H1 (cell line): Measurements from ENCODE around the gene RHBDD1. TPM values are rescaled to one million over a fixed set of nuclear protein-coding genes. Genes with fewer than 3 reads are reported as not detected.

Experiments used
- CTCF ChIA-PET: fragments of 300-600 bp; sonication (Branson Sonifier 250); formaldehyde crosslinking; loops from one replicate; lab custom pipeline; 2021; ENCODE audit not compliant: partially characterized antibody; lab: Charles Lee
- POLR2A ChIA-PET: fragments of 300-600 bp; sonication (Branson Sonifier 250); formaldehyde crosslinking; loops from one replicate; lab custom pipeline; 2021; ENCODE audit warnings: inconsistent platforms; ENCODE audit not compliant: partially characterized antibody; lab: Charles Lee
- DNase-seq, 2 experiments: peaks; one replicate each; pipeline versions ENCODE4 v3.0.0 to v3.0.0-alpha.2; 2010 to 2022; ENCODE audit warnings: low spot score in 2 of 2, low read depth in 1 of 2, mixed read lengths in 1 of 2
- FAIRE-seq: peaks from 2 replicates; lab custom pipeline; 2011; peaks lifted over from hg19 to GRCh38; lab: Jason Lieb, UNC
- H2AFZ ChIP-seq: 2 replicates; pipeline ENCODE4 v1.8.1; 2012; ENCODE audit warnings: low read length, inconsistent platforms
- H2AK5ac ChIP-seq: 2 replicates; pipeline ENCODE4 v1.6.1; 2013; ENCODE audit warnings: low read depth, low read length
- H2BK120ac ChIP-seq: replicated peaks from 2 replicates; pipeline ENCODE3; 2013; ENCODE audit warnings: low read depth, low read length, inconsistent platforms
- H2BK12ac ChIP-seq: 2 replicates; pipeline ENCODE4 v1.6.1; 2013; ENCODE audit warnings: low read depth, low read length
- H2BK15ac ChIP-seq: 2 replicates; pipeline ENCODE4 v1.6.1; 2013; ENCODE audit warnings: low read length
- H2BK20ac ChIP-seq: 2 replicates; pipeline ENCODE4 v1.6.1; 2013; ENCODE audit warnings: low read length
- H2BK5ac ChIP-seq: 2 replicates; pipeline ENCODE4 v1.6.1; 2013; ENCODE audit warnings: low read depth, low read length
- H3K14ac ChIP-seq: 2 replicates; pipeline ENCODE4 v1.6.1; 2013; ENCODE audit warnings: inconsistent platforms; ENCODE audit not compliant: insufficient read length
- H3K18ac ChIP-seq: 2 replicates; pipeline ENCODE4 v1.6.1; 2013; ENCODE audit warnings: low read length; ENCODE audit errors: extremely low read depth
- H3K23ac ChIP-seq: 2 replicates; pipeline ENCODE4 v1.6.1; 2013; ENCODE audit warnings: inconsistent platforms; ENCODE audit not compliant: insufficient read length
- H3K23me2 ChIP-seq: 2 replicates; pipeline ENCODE4 v1.6.1; 2013; ENCODE audit warnings: low read depth, low read length
- H3K27ac ChIP-seq: 2 replicates; pipeline ENCODE4 v1.6.1; 2011; ENCODE audit warnings: low read depth, low read length, inconsistent platforms
- H3K27me3 ChIP-seq, 4 experiments: replicated peaks in 1 of 4; 1 replicate in 1 of 4; 2 replicates in 3 of 4; pipeline versions ENCODE4 v1.6.1 to v1.8.1; 2011 to 2013; ENCODE audit warnings: low read length in 3 of 4, mild to moderate bottlenecking in 3 of 4, inconsistent platforms in 2 of 4, mixed read lengths in 2 of 4, moderate library complexity in 1 of 4; ENCODE audit not compliant: control insufficient read depth in 3 of 4, insufficient read depth in 3 of 4; ENCODE audit errors: extremely low read depth in 1 of 4
- H3K36me3 ChIP-seq, 4 experiments: 2 replicates each; pipeline versions ENCODE4 v1.6.1 to v1.8.1; 2011 to 2013; ENCODE audit warnings: mild to moderate bottlenecking in 4 of 4, low read length in 3 of 4, moderate library complexity in 2 of 4, control low read depth in 1 of 4, inconsistent platforms in 1 of 4; ENCODE audit not compliant: insufficient read depth in 4 of 4, control insufficient read depth in 2 of 4
- H3K4ac ChIP-seq: replicated peaks from 2 replicates; pipeline ENCODE3; 2013; ENCODE audit warnings: low read length, low read depth, mixed read lengths, inconsistent platforms; ENCODE audit not compliant: insufficient read length
- H3K4me1 ChIP-seq, 4 experiments: replicated peaks in 1 of 4; 1 replicate in 1 of 4; 2 replicates in 3 of 4; pipeline versions ENCODE4 v1.6.1 to v1.8.1; 2011 to 2013; ENCODE audit warnings: low read length in 3 of 4, inconsistent platforms in 2 of 4, mixed read lengths in 1 of 4; ENCODE audit not compliant: insufficient read depth in 4 of 4, control insufficient read depth in 3 of 4
- H3K4me2 ChIP-seq, 2 experiments: 2 replicates each; pipeline versions ENCODE4 v1.6.1 to v1.8.1; 2011 to 2013; ENCODE audit warnings: low read depth in 2 of 2, low read length in 2 of 2, control low read depth in 1 of 2, inconsistent platforms in 1 of 2, mild to moderate bottlenecking in 1 of 2; ENCODE audit not compliant: insufficient read depth in 1 of 2
- H3K4me3 ChIP-seq, 4 experiments: fragments of 200-600, 300-600 bp in 1 of 4; sonication (generic), shearing (Covaris generic), sonication (Bioruptor Twin) in 1 of 4; 2 replicates each; pipeline versions ENCODE4 v1.5.1 to v1.8.1; 2011 to 2016; ENCODE audit warnings: low read length in 4 of 4, low read depth in 3 of 4, control low read depth in 2 of 4, inconsistent platforms in 2 of 4, mild to moderate bottlenecking in 2 of 4, mixed read lengths in 1 of 4, moderate library complexity in 1 of 4; ENCODE audit not compliant: insufficient read depth in 2 of 4; ENCODE audit errors: extremely low read depth in 1 of 4
- H3K56ac ChIP-seq: replicated peaks from 2 replicates; pipeline ENCODE3; 2013; ENCODE audit warnings: low read depth, mild to moderate bottlenecking, mixed read lengths, low read length, inconsistent platforms; ENCODE audit not compliant: insufficient read length
- H3K79me1 ChIP-seq: 2 replicates; pipeline ENCODE4 v1.6.1; 2013; ENCODE audit warnings: low read depth, low read length, control low read depth
- H3K79me2 ChIP-seq, 2 experiments: 2 replicates each; pipeline versions ENCODE4 v1.6.1 to v1.8.1; 2012 to 2013; ENCODE audit warnings: low read length in 2 of 2, mild to moderate bottlenecking in 2 of 2, inconsistent platforms in 1 of 2; ENCODE audit not compliant: insufficient read depth in 2 of 2, control insufficient read depth in 1 of 2
- H3K9ac ChIP-seq, 4 experiments: replicated peaks in 1 of 4; 1 replicate in 1 of 4; 2 replicates in 3 of 4; pipeline versions ENCODE4 v1.6.1 to v1.8.1; 2011 to 2013; ENCODE audit warnings: low read depth in 3 of 4, low read length in 3 of 4, control low read depth in 2 of 4, mild to moderate bottlenecking in 2 of 4, moderate library complexity in 2 of 4, inconsistent platforms in 1 of 4; ENCODE audit errors: extremely low read depth in 1 of 4
- H3K9me3 ChIP-seq, 2 experiments: 2 replicates each; pipeline versions ENCODE4 v1.6.1 to v1.8.1; 2012 to 2013; ENCODE audit warnings: mild to moderate bottlenecking in 2 of 2, moderate library complexity in 2 of 2, control low read depth in 1 of 2, inconsistent platforms in 1 of 2, low read depth in 1 of 2, low read length in 1 of 2, mixed read lengths in 1 of 2; ENCODE audit not compliant: insufficient read depth in 2 of 2
- H4K20me1 ChIP-seq, 2 experiments: replicated peaks in 1 of 2; 2 replicates each; pipeline versions ENCODE3 to v1.8.1; 2011 to 2013; ENCODE audit warnings: inconsistent platforms in 2 of 2, low read length in 2 of 2, mild to moderate bottlenecking in 1 of 2; ENCODE audit not compliant: insufficient read depth in 2 of 2, control insufficient read depth in 1 of 2
- H4K5ac ChIP-seq: 2 replicates; pipeline ENCODE4 v1.6.1; 2013; ENCODE audit warnings: low read length, low read depth, mixed read lengths, inconsistent platforms; ENCODE audit not compliant: insufficient read length
- H4K8ac ChIP-seq: 2 replicates; pipeline ENCODE4 v1.8.0; 2013; ENCODE audit warnings: mild to moderate bottlenecking, moderate library complexity, low read length, inconsistent platforms; ENCODE audit not compliant: insufficient read depth; ENCODE audit errors: extremely low read depth
- H4K91ac ChIP-seq: replicated peaks from 2 replicates; pipeline ENCODE3; 2013; ENCODE audit warnings: low read length, mixed read lengths, inconsistent platforms; ENCODE audit not compliant: insufficient read length
- CHD2 ChIP-seq: IDR thresholded peaks from 2 replicates; pipeline ENCODE4 v1.6.1; 2012; ENCODE audit warnings: low read length, improper control_type of control experiment
- EZH2 ChIP-seq: fragments of 200-600 bp; sonication (generic); IDR thresholded peaks from 2 replicates; pipeline ENCODE4 v1.7.1; 2012; ENCODE audit warnings: low read depth, mild to moderate bottlenecking, moderate library complexity, low read length, inconsistent platforms; ENCODE audit not compliant: severe bottlenecking
- RAD21 ChIP-seq, 2 experiments: IDR thresholded peaks in 1 of 2; conservative IDR thresholded peaks in 1 of 2; 2 replicates each; pipeline ENCODE4 v1.6.1; 2011; ENCODE audit warnings: low read depth in 2 of 2, low read length in 2 of 2, improper control_type of control experiment in 1 of 2, inconsistent platforms in 1 of 2, mild to moderate bottlenecking in 1 of 2, moderate library complexity in 1 of 2
- SUZ12 ChIP-seq: fragments of 200-600 bp; sonication (generic); IDR thresholded peaks from 2 replicates; pipeline ENCODE4 v1.6.1; 2012; ENCODE audit warnings: mild to moderate bottlenecking, inconsistent platforms, low read length, moderate library complexity, mixed read lengths
- TEAD4 ChIP-seq: IDR thresholded peaks from 2 replicates; pipeline ENCODE4 v1.6.1; 2012; ENCODE audit warnings: low read depth, low read length, inconsistent platforms, mixed read lengths
- WGBS, 2 experiments: shearing (Covaris generic) in 1 of 2; methylation state at CpG; one replicate each; pipeline versions ENCODE4 v1.1.6 to v1.1.7; 2013 to 2015; ENCODE audit warnings: low lambda C conversion rate in 2 of 2, mixed read lengths in 2 of 2, inconsistent platforms in 1 of 2, low coverage in 1 of 2, missing lambda C conversion rate in 1 of 2; ENCODE audit not compliant: insufficient replicate concordance in 2 of 2, insufficient coverage in 1 of 2, insufficient read length in 1 of 2; ENCODE audit errors: extremely low coverage in 1 of 2, missing lambda C conversion rate in 1 of 2; 5-methylcytosine and 5-hydroxymethylcytosine counted together
- polyA plus RNA-seq, 7 experiments: library from polyadenylated mRNA; depleted of rRNA in 3 of 7; stranded (reverse) in 5 of 7; unstranded in 2 of 7; fragments of >200 nt in 5 of 7; fragments of 200-250 nt in 2 of 7; gene quantifications; 1 replicate in 5 of 7; 2 replicates in 1 of 7; 4 replicates in 1 of 7; pipeline versions ENCODE4 v1.2.1 to v1.2.3, GENCODE V29; 2011 to 2013; ENCODE audit warnings: missing spikeins in 2 of 7, mixed read lengths in 2 of 7
- total RNA-seq: library from RNA; stranded (reverse); fragmentation: NEBNext Ultra II Directional; extraction: Animal tissue kit (Norgen Biotek cat#: 25700); gene quantifications from 2 replicates; pipeline ENCODE4 v1.2.1, GENCODE V29; 2021

RHBDD1 gene
- total and polyA plus RNA-seq, 2 of the 8 experiments (the other 6 are each of a cell fraction or from before 2014, with no cell fraction given), result 10.5 to 23.1 TPM

GRCh38 chr2:227007148-227007547 lies 171.3 kb downstream of the RHBDD1 start:
- no peak overlapping the region for H3K23ac ChIP-seq
- H3K4me2 ChIP-seq, result no peak overlapping the region
- H3K14ac ChIP-seq, result no peak overlapping the region
- no peak overlapping the region for H2AFZ ChIP-seq
- DNase-seq (no peak), FAIRE-seq (no peak)
- H3K56ac ChIP-seq, result no peak overlapping the region
- no peak overlapping the region for H3K27ac ChIP-seq
- no peak overlapping the region for H4K5ac ChIP-seq
- no peak overlapping the region for H2BK5ac ChIP-seq
- no peak overlapping the region for H3K18ac ChIP-seq
- H3K36me3 ChIP-seq, result no peaks in the 10 kb centered on the region; a peak in 1 of 8 replicates
- CTCF ChIA-PET, result interaction anchor here (1.4 kb wide), 1 partner anchor 231 kb away, joined by 5 read pairs; no protein-coding TSS in a partner anchor
- no peaks in the 10 kb centered on the region for H3K9me3 ChIP-seq
- H4K8ac ChIP-seq, result no peak overlapping the region
- no peak for TF ChIP-seq RAD21 (IDR thresholded peaks at IDR 0.05 in 1 of 2, conservative IDR thresholded peaks at IDR 0.05 in 1 of 2; ENCODE audit: low read depth in 2 of 2, low read length in 2 of 2)
- peak; percentile 34; the same call in 1 of the 2 replicates for TF ChIP-seq TEAD4
- TF ChIP-seq EZH2, result no peak
- no peak for TF ChIP-seq CHD2
- TF ChIP-seq SUZ12, result no peak
- TF ChIP-seq, all 59 proteins: peak for 1
- Histone ChIP-seq H2AK5ac (no peak overlapping the region), H3K79me2 (no peaks in the 10 kb centered on the region), H4K20me1 (no peaks in the 10 kb centered on the region), H3K4me3 (no peak overlapping the region), H3K4me1 (peaks cover 0 to 3% (median 0%) of the 10 kb centered on the region in 4 experiments; a peak in 2 of 7 replicates), H4K91ac (no peak overlapping the region), H3K79me1 (no peaks in the 10 kb centered on the region), H2BK20ac (no peak overlapping the region), H2BK15ac (no peak overlapping the region), H3K27me3 (no peaks in the 10 kb centered on the region), H3K23me2 (no peaks in the 10 kb centered on the region), H3K4ac (no peak overlapping the region), H3K9ac (no peak overlapping the region), H2BK12ac (no peak overlapping the region), H2BK120ac (no peak overlapping the region)
- 83% methylated on average over 9 of the region's 9 CpGs; no CpG with 5 or more reads in 1 of the 2 experiments for WGBS, 2 experiments
- POLR2A ChIA-PET, result no interaction called here
